HEK293T (cell line): Measurements from ENCODE around the gene EVPL.
A peak's percentile ranks its signal among the peaks of the same experiment; 100 is the strongest.
"Not testable (repeated sequence)": the region's sequence is repeated elsewhere in the genome, so short reads cannot be mapped to it uniquely, and the experiment has no call there.

Experiments
- CTCF ChIA-PET: fragments of 350-600 bp; formaldehyde crosslinking; extraction: SDS; loops from one replicate; lab custom pipeline; 2021; ENCODE audit warnings: antibody characterized with exemption, inconsistent platforms; lab: Yijun Ruan, JAX
- POLR2A ChIA-PET: fragments of 350-600 bp; formaldehyde crosslinking; extraction: SDS; loops from one replicate; lab custom pipeline; 2020; ENCODE audit warnings: antibody characterized with exemption, inconsistent platforms; lab: Yijun Ruan, JAX
- DNase-seq: peaks from one replicate; pipeline ENCODE4 v3.0.0; 2012; ENCODE audit warnings: mixed read lengths; ENCODE audit errors: extremely low spot score
- ARNT ChIP-seq: fragments of 450-650 bp; IDR thresholded peaks from 2 replicates; pipeline ENCODE4 v1.6.1; 2017; ENCODE audit warnings: mild to moderate bottlenecking
- BHLHE40 ChIP-seq: fragments of 450-650 bp; IDR thresholded peaks from 2 replicates; pipeline ENCODE4 v1.6.1; 2016; ENCODE audit warnings: mild to moderate bottlenecking, moderate library complexity, borderline replicate concordance
- CTBP1 ChIP-seq: fragments of 450-650 bp; IDR thresholded peaks from 2 replicates; pipeline ENCODE4 v1.6.1; 2016; ENCODE audit warnings: borderline replicate concordance
- ELF4 ChIP-seq: fragments of 450-650 bp; IDR thresholded peaks from 2 replicates; pipeline ENCODE4 v1.6.1; 2017; ENCODE audit warnings: antibody characterized with exemption
- FOXA1 ChIP-seq: fragments of 450-650 bp; IDR thresholded peaks from 2 replicates; pipeline ENCODE4 v1.6.1; 2016; ENCODE audit warnings: mild to moderate bottlenecking
- FOXK2 ChIP-seq: fragments of 450-650 bp; IDR thresholded peaks from 2 replicates; pipeline ENCODE4 v1.6.1; 2016; ENCODE audit warnings: mild to moderate bottlenecking
- FOXM1 ChIP-seq: fragments of 450-650 bp; IDR thresholded peaks from 2 replicates; pipeline ENCODE4 v1.6.1; 2017; ENCODE audit warnings: mild to moderate bottlenecking, borderline replicate concordance
- HDGF ChIP-seq: fragments of 450-650 bp; IDR thresholded peaks from 2 replicates; pipeline ENCODE4 v1.6.1; 2017; ENCODE audit warnings: antibody characterized with exemption, borderline replicate concordance
- L3MBTL2 ChIP-seq: fragments of 450-650 bp; conservative IDR thresholded peaks from 2 replicates; pipeline ENCODE4 v1.6.1; 2016; ENCODE audit warnings: mild to moderate bottlenecking
- LEF1 ChIP-seq: fragments of 450-650 bp; IDR thresholded peaks from 2 replicates; pipeline ENCODE4 v1.6.1; 2017; ENCODE audit warnings: mild to moderate bottlenecking, borderline replicate concordance
- NFRKB ChIP-seq: fragments of 450-650 bp; IDR thresholded peaks from 2 replicates; pipeline ENCODE4 v1.6.1; 2016; ENCODE audit warnings: mild to moderate bottlenecking, moderate library complexity
- SP1 ChIP-seq: fragments of 450-650 bp; IDR thresholded peaks from 2 replicates; pipeline ENCODE4 v1.6.1; 2017
- SUZ12 ChIP-seq: fragments of 450-650 bp; IDR thresholded peaks from 2 replicates; pipeline ENCODE4 v1.6.1; 2016; ENCODE audit warnings: mild to moderate bottlenecking
- TARDBP ChIP-seq: fragments of 450-650 bp; IDR thresholded peaks from 2 replicates; pipeline ENCODE4 v1.6.1; 2016
- ZNF384 ChIP-seq: fragments of 450-650 bp; IDR thresholded peaks from 2 replicates; pipeline ENCODE4 v1.6.1; 2016
- TF ChIP-seq, protein P1 (sequence below): fragments of 450-650 bp; IDR thresholded peaks from 2 replicates; pipeline ENCODE4 v1.6.1; 2016

The EVPL gene

DNA sequence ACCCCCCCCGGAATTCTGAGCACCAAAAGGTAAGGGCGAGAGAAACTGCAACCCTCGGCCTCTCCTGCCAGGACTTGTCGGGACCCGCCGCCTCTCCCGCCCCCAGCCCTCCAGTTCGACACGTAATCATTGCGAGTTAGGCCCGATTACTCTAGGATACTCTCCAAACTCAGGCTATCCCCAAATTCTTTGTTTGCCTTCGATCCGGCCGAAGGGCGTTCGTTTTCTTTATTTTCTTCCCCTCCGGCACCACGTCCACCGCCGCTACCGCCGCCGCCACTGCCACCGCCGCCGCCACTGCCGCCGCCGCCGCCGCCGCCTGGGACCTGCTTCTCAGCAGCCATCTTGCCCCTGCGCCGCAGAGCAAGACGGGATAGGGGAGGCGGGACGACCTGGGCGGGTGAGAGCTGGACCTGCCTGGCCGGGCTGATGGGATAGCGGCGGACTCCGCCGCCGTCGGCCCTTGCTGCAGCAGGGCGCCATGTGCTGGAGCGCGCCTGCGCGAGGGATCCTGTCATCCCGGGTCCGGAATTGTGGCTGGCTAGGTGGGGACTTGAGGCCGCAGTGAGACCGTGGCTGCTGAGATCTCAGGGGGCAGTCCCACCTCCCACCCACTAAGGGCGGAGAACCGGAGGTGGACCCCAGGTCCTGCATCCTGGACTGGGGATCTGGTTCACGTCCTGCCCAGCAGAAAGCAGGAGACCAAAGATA, 45.2 kb upstream of the EVPL start, which contains the start of gene SRP68:
Gene SRP68 (minus strand): TSS at position 370 of the 711 bp plus-strand sequence. CDS start 26 bp downstream, at position 344.
- TF ChIP-seq SUZ12 (no peak), ZNF384 (no peak), ARNT (no peak), CTBP1 (no peak), ELF4 (0 out of 2 replicates have a peak, but pooled peaks have one; percentile 11), FOXM1 (no peak), HDGF (0 out of 2 replicates have a peak, but pooled peaks have one; percentile 35), FOXA1 (no peak), TARDBP (no peak), FOXK2 (no peak), SP1 (no peak), NFRKB (peak; percentile 83), L3MBTL2 (peak; percentile 88)
- TF ChIP-seq, protein P1, sequence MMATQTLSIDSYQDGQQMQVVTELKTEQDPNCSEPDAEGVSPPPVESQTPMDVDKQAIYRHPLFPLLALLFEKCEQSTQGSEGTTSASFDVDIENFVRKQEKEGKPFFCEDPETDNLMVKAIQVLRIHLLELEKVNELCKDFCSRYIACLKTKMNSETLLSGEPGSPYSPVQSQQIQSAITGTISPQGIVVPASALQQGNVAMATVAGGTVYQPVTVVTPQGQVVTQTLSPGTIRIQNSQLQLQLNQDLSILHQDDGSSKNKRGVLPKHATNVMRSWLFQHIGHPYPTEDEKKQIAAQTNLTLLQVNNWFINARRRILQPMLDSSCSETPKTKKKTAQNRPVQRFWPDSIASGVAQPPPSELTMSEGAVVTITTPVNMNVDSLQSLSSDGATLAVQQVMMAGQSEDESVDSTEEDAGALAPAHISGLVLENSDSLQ: no peak
- peak; percentile 98 for DNase-seq
- CTCF ChIA-PET: no interaction called here
- POLR2A ChIA-PET: interaction anchor here (0.5 to 2.1 kb wide), 13 partner anchors 8 to 202 kb away, joined by 3 to 12 read pairs (median 6); partner anchors contain the start of gene EXOC7

DNA sequence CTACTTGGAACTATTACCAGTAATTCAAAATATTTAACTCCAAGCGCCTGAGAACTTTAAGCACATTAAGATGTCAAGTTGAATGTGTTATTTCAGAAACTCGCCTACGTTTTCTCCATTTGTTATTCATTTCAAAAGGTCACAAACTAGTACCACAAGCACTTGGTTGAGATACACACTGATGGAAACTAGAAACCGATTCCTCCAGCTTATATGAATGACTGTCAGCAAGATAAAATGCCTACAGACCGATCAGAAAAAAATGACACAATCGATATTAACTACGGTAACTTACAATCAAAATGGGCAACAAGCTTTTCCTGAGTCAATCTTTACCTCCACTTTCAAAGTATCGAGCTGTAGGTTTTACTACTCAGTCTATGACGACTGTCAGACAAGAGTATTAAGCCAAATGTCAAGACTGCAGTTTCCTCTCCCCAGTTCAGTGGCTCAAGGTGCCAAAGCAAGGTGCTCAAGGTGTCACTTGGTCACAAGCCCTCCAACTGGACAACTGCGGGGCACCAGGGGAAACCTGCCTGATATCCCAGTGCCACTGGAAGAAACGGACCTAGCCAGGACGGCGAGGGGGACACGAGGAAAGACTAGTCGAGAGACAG, 44.5 kb upstream of the EVPL start:
- TF ChIP-seq ZNF384 (no peak), TARDBP (no peak), BHLHE40 (no peak), FOXA1 (no peak), NFRKB (no peak), FOXK2 (no peak), SP1 (no peak), ARNT (no peak), SUZ12 (no peak), L3MBTL2 (no peak), CTBP1 (no peak), LEF1 (no peak), HDGF (no peak), ELF4 (no peak), FOXM1 (no peak)
- TF ChIP-seq, protein P1: no peak
- DNase-seq: no peak
- CTCF ChIA-PET: no interaction called here
- POLR2A ChIA-PET: interaction anchor here (0.5 to 2.1 kb wide), 13 partner anchors 8 to 203 kb away, joined by 3 to 12 read pairs (median 6); partner anchors contain the start of gene EXOC7

DNA sequence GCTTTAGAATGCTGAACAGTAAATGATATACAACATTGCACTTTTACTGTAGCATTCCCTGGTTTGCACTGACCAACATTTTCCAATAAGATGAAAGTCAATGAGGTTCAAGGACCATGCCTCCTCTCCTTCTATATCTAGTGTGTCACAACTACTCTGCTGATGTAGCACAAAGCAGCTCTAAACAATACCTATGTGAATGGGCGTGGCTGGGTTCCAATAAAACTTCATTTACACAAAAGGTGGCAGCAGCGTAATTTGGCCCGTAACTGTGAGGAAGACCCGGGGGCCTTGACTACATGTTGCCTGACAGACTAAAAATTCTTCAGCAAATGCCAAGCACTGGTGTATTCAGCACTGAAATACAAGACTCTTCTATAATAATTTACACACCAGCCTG, 38.7 kb upstream of the EVPL start:
- TF ChIP-seq ELF4: no peak
- DNase-seq: no peak
- POLR2A ChIA-PET: interaction anchor here (1.4 kb wide), 1 partner anchor 286 kb away, joined by 4 read pairs; no protein-coding TSS in a partner anchor
- CTCF ChIA-PET: no interaction called here

DNA sequence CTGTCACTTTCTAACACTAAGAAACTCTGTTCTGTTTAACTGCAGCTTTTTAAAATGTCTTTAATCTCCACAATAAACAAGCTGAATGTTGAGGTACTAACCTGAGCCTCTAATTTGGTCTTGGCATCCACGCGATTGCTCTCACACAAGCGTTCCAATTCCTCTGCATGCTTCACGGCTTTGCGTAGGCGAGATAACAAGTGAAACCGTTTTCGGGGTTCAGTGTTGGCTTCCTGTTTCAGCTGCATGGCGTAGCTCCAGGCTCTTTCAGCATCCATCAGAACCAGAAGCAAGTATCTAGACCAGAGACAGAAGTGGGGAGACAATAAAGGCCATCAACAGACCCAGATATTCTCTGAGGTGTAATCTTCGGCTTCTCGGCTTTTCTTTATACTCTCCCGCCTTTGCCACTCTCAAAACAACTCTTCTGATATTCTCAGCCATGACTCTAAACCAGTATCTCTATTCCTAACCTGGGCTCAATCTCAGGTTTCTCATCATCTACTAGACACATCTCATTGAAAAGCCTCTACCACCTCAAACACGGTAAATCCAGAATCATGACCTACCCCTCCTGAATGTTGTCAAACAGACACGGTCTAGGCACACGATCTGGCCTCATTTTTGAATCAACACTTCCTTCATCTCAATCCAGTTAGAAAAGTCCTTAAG, 36.9 kb upstream of the EVPL start:
- TF ChIP-seq FOXM1: no peak
- POLR2A ChIA-PET: interaction anchor here (0.8 to 2.1 kb wide), 3 partner anchors 8 to 284 kb away, joined by 3 to 9 read pairs (median 4); partner anchors contain the start of gene SRP68
- CTCF ChIA-PET: interaction anchor here (0.6 kb wide), 1 partner anchor 226 kb away, joined by 3 read pairs; no protein-coding TSS in a partner anchor
- DNase-seq: no peak

DNA sequence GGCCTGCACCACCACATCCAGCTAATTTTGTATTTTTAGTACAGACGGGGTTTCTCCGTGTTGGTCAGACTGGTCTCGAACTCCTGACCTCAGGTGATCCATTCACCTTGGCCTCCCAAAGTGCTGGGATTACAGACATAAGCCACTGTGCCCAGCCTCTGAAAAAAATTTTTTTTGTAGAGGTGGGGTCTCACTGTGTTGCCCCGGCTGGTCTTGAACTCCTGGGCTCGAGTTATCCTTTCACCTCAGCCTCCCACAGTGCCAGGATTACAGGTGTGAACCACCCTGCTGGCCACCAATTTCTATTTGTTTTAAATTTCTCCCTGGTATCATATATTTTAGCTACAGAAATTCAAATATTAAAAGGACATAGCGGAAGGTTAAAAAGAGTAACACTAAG, 31.2 kb upstream of the EVPL start:
- CTCF ChIA-PET, DNase-seq: not testable (repeated sequence)
- POLR2A ChIA-PET: interaction anchor here (0.9 kb wide), 1 partner anchor 14 kb away, joined by 3 read pairs; the partner anchor contains the start of gene SRP68

DNA sequence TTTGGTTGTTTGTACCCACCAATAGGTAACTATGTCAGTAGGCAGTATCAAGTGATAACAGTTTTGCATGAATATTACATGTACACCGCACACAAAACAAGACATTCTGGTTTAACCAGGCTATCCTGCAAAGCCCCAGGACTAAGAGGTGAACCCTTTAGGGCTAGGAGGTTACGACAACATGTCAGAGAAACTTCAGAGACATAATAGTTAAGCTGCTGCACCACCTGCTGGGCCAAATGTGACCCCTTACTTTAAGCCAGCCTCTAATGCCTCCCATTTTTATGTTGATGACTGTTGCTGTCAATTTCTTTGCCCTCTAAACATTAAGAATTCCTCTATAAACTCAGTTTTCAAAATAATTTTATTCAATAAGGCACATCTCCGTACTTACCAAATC, 29.8 kb upstream of the EVPL start:
- ChIA-PET CTCF (interaction anchor here (1.0 kb wide), 1 partner anchor 42 kb away, joined by 4 read pairs; no protein-coding TSS in a partner anchor), POLR2A (no interaction called here)
- TF ChIP-seq TARDBP (no peak), NFRKB (no peak), LEF1 (no peak)
- no peak for DNase-seq

DNA sequence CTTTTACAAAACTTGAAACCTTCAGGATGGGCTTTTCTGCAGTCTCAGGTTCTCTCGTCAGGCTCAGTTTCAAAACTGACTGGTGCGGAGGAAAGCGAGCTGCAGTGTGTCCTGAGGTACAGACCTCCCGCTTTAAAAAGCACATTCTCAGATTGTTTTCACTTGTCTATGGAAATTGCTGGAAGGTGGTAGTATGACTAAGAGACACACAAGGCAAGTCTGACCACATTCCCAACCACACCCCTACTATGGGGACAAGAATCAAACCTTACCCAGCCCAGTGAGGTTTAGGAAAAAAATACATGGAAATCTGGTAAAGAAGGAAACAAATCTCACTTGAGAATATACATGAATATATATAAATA, 27.0 kb upstream of the EVPL start:
- no peak for DNase-seq
- POLR2A ChIA-PET: interaction anchor here (1.3 to 1.8 kb wide), 2 partner anchors 18 to 26 kb away, joined by 3 to 11 read pairs; partner anchors contain the start of gene SRP68
- no peak for TF ChIP-seq SUZ12
- TF ChIP-seq FOXM1: no peak
- TF ChIP-seq ARNT: no peak
- TF ChIP-seq SP1: no peak
- no peak for TF ChIP-seq FOXA1
- CTCF ChIA-PET: no interaction called here
